Measurements from ENCODE around the gene MMP2.

GRCh38 chr16:55543472-55543871 is 64.5 kb downstream of the MMP2 start:
- TF ChIP-seq POLR2A (IDR thresholded peaks at IDR 0.05) = no peak
- TF ChIP-seq, protein P1, sequence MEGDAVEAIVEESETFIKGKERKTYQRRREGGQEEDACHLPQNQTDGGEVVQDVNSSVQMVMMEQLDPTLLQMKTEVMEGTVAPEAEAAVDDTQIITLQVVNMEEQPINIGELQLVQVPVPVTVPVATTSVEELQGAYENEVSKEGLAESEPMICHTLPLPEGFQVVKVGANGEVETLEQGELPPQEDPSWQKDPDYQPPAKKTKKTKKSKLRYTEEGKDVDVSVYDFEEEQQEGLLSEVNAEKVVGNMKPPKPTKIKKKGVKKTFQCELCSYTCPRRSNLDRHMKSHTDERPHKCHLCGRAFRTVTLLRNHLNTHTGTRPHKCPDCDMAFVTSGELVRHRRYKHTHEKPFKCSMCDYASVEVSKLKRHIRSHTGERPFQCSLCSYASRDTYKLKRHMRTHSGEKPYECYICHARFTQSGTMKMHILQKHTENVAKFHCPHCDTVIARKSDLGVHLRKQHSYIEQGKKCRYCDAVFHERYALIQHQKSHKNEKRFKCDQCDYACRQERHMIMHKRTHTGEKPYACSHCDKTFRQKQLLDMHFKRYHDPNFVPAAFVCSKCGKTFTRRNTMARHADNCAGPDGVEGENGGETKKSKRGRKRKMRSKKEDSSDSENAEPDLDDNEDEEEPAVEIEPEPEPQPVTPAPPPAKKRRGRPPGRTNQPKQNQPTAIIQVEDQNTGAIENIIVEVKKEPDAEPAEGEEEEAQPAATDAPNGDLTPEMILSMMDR (IDR thresholded peaks at IDR 0.05) = peak in 4 of 6 experiments; percentile 15 to 53 (median 47)

All from Peyer's patch (tissue), 4 donors.